ENCODE measurements around the gene KIF26B.
A peak's percentile ranks its signal among the peaks of the same experiment; 100 is the strongest.
"Not testable (repeated sequence)": the region's sequence is repeated elsewhere in the genome, so short reads cannot be mapped to it uniquely, and the experiment has no call there.

Gene KIF26B

GRCh38 chr1:245671966-245672767, 517.4 kb downstream of the KIF26B start:
- no peak for DNase-seq

- not testable (repeated sequence) for DNase-seq
Measured at GRCh38 chr1:245672836-245673656, 518.3 kb downstream of the KIF26B start.

- peak; percentile 5 for DNase-seq
Measured at GRCh38 chr1:245673881-245674414, 519.2 kb downstream of the KIF26B start.

- peak; percentile 51 for DNase-seq
Measured at GRCh38 chr1:245677461-245678240, 522.9 kb downstream of the KIF26B start.

GRCh38 chr1:245678860-245679411, 524.2 kb downstream of the KIF26B start:
- DNase-seq, result no peak

- no peak for DNase-seq
Measured at GRCh38 chr1:245679821-245680780, 525.3 kb downstream of the KIF26B start.

- DNase-seq, result no peak
Measured at GRCh38 chr1:245682638-245683628, 528.1 kb downstream of the KIF26B start.

GRCh38 chr1:245683676-245684075, 528.9 kb downstream of the KIF26B start:
- DNase-seq, result no peak

GRCh38 chr1:245684166-245684565, 529.4 kb downstream of the KIF26B start:
- DNase-seq, result no peak

GRCh38 chr1:245684571-245684970, 529.8 kb downstream of the KIF26B start:
- no peak for DNase-seq

GRCh38 chr1:245685111-245685810, 530.5 kb downstream of the KIF26B start:
- no peak for DNase-seq

GRCh38 chr1:245686006-245686405, 531.2 kb downstream of the KIF26B start:
- DNase-seq, result no peak

GRCh38 chr1:245686446-245687030, 531.8 kb downstream of the KIF26B start:
- DNase-seq, result no peak

- no peak for DNase-seq
Measured at GRCh38 chr1:245687152-245687635, 532.4 kb downstream of the KIF26B start.

- DNase-seq, result no peak
Measured at GRCh38 chr1:245687636-245688535, 533.1 kb downstream of the KIF26B start.

- DNase-seq, result no peak
Measured at GRCh38 chr1:245688536-245689453, 534.0 kb downstream of the KIF26B start.
